HPDE6-E6E7 (cell line): ENCODE measurements around the gene SOS2.

ENCODE experiments used
- DNase-seq: peaks from one replicate; pipeline ENCODE4 v3.0.0; 2011; ENCODE audit warnings: missing footprints; ENCODE audit errors: extremely low spot score

Gene SOS2

GRCh38 chr14:50116181-50116956, 115.0 kb downstream of the SOS2 start, which contains the start of gene VCPKMT:
Gene VCPKMT, minus strand, starts transcription at chr14:50116572. Its CDS starts 20 bp downstream, at chr14:50116552.
- peak; percentile 80 for DNase-seq

- no peak for DNase-seq
These were observed 117.9 kb downstream of the SOS2 start for GRCh38 chr14:50113381-50114035.

GRCh38 chr14:50110323-50111037, 120.9 kb downstream of the SOS2 start:
- no peak for DNase-seq

- DNase-seq = no peak
These were observed 122.0 kb downstream of the SOS2 start for GRCh38 chr14:50109342-50109741.

- DNase-seq = no peak
These were observed 123.5 kb downstream of the SOS2 start for GRCh38 chr14:50107850-50108249.

- no peak for DNase-seq
These were observed 125.2 kb downstream of the SOS2 start for GRCh38 chr14:50106178-50106577.

- no peak for DNase-seq
These were observed 127.8 kb downstream of the SOS2 start for GRCh38 chr14:50103558-50103957.

GRCh38 chr14:50101417-50101816, 130.0 kb downstream of the SOS2 start:
- DNase-seq = no peak

- DNase-seq = no peak
These were observed 130.6 kb downstream of the SOS2 start for GRCh38 chr14:50100805-50101204.

- peak; percentile 45 for DNase-seq
These were observed 132.0 kb downstream of the SOS2 start for GRCh38 chr14:50099335-50099734.

GRCh38 chr14:50095895-50096294, 135.5 kb downstream of the SOS2 start:
- no peak for DNase-seq

GRCh38 chr14:50094056-50094755, 137.2 kb downstream of the SOS2 start:
- DNase-seq = no peak

GRCh38 chr14:50093496-50093895, 137.9 kb downstream of the SOS2 start:
- no peak for DNase-seq

GRCh38 chr14:50092006-50092555, 139.3 kb downstream of the SOS2 start:
- no peak for DNase-seq

GRCh38 chr14:50091240-50091913, 140.0 kb downstream of the SOS2 start:
- no peak for DNase-seq

- no peak for DNase-seq
These were observed 142.2 kb downstream of the SOS2 start for GRCh38 chr14:50089208-50089607.

- no peak for DNase-seq
These were observed 142.6 kb downstream of the SOS2 start for GRCh38 chr14:50088731-50089130.

- no peak for DNase-seq
These were observed 143.3 kb downstream of the SOS2 start for GRCh38 chr14:50088117-50088515.

- DNase-seq = no peak
These were observed 143.8 kb downstream of the SOS2 start for GRCh38 chr14:50087341-50088116.

GRCh38 chr14:50086321-50086711, 145.1 kb downstream of the SOS2 start:
- DNase-seq = no peak
